Breast epithelium (tissue), 3 donors: ENCODE results near the gene PLPPR1.

Experiments
- POLR2A ChIP-seq: fragments of 450-650 bp; IDR thresholded peaks from one replicate; pipeline ENCODE4 v1.6.1; 2016; ENCODE audit warnings: antibody characterized with exemption, mild to moderate bottlenecking, moderate library complexity
- POLR2AphosphoS5 ChIP-seq, 3 donors: sonication (generic); formaldehyde crosslinking; IDR thresholded peaks; one replicate each; pipeline ENCODE4 v1.6.1; 2017; ENCODE audit warnings: antibody characterized with exemption in 3 of 3
- TF ChIP-seq, protein P1 (sequence below), 3 donors: fragments of 450-650 bp; IDR thresholded peaks; one replicate each; pipeline ENCODE4 v1.5.1; 2016 to 2017; ENCODE audit warnings: antibody characterized with exemption in 3 of 3, mild to moderate bottlenecking in 3 of 3, moderate library complexity in 3 of 3

DNA sequence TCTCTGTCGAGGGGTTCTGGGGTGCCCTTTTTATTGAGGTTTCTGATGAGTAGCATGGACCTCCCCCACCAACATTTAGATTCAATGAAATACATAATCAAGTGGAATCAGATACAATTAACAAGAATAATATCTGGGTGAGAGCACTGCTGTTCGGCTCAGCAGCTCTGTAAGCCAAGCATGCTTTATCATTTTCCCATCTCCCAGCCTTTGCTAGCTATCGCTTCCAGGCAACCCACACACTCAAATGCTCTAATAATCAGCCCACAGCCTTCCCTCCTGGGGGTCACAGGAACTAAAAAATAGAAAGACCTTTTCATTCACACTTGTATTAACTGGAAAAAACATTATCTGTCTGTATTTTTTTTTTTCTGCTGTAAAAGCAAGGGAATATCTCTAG lies 8.9 kb downstream of the PLPPR1 start:
- TF ChIP-seq, protein P1, sequence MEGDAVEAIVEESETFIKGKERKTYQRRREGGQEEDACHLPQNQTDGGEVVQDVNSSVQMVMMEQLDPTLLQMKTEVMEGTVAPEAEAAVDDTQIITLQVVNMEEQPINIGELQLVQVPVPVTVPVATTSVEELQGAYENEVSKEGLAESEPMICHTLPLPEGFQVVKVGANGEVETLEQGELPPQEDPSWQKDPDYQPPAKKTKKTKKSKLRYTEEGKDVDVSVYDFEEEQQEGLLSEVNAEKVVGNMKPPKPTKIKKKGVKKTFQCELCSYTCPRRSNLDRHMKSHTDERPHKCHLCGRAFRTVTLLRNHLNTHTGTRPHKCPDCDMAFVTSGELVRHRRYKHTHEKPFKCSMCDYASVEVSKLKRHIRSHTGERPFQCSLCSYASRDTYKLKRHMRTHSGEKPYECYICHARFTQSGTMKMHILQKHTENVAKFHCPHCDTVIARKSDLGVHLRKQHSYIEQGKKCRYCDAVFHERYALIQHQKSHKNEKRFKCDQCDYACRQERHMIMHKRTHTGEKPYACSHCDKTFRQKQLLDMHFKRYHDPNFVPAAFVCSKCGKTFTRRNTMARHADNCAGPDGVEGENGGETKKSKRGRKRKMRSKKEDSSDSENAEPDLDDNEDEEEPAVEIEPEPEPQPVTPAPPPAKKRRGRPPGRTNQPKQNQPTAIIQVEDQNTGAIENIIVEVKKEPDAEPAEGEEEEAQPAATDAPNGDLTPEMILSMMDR (IDR thresholded peaks at IDR 0.05), result no peak
- TF ChIP-seq POLR2A, result no peak
- no peak for TF ChIP-seq POLR2AphosphoS5 (IDR thresholded peaks at IDR 0.05)
